Brain microvascular endothelial cell (primary cell): ENCODE measurements around the gene ABHD15.

Experiments used
- DNase-seq: peaks from one replicate; pipeline ENCODE4 v3.0.0-alpha.2; 2020
- H3K27ac ChIP-seq: fragments of 250-450 bp; sonication (Bioruptor Pico); 2 replicates; pipeline ENCODE4 v1.5.1; 2020; ENCODE audit warnings: mild to moderate bottlenecking, moderate library complexity
- H3K27me3 ChIP-seq: fragments of 250-450 bp; sonication (Bioruptor Pico); replicated peaks from 2 replicates; pipeline ENCODE4 v1.5.1; 2020; ENCODE audit warnings: mild to moderate bottlenecking
- H3K36me3 ChIP-seq: fragments of 250-450 bp; sonication (Bioruptor Pico); replicated peaks from 2 replicates; pipeline ENCODE4 v1.5.1; 2020; ENCODE audit warnings: mild to moderate bottlenecking
- H3K4me3 ChIP-seq: 2 replicates; pipeline ENCODE4 v1.5.1; 2011; ENCODE audit warnings: low read depth, mild to moderate bottlenecking, control low read depth, low read length, moderate library complexity
- in situ Hi-C: cut with HindIII; loops from 2 replicates; pipeline ENCODE4 v1.10.0; 2017; ENCODE audit warnings: low sequenced_read_pairs, low pct_ligation_motif_present
- TF ChIP-seq, protein P1 (sequence below): IDR thresholded peaks from 2 replicates; pipeline ENCODE4 v1.5.1; 2011; ENCODE audit warnings: low read depth, mild to moderate bottlenecking, moderate library complexity, low read length, control low read depth, inconsistent platforms; ENCODE audit errors: missing control alignments

ABHD15 gene

DNA sequence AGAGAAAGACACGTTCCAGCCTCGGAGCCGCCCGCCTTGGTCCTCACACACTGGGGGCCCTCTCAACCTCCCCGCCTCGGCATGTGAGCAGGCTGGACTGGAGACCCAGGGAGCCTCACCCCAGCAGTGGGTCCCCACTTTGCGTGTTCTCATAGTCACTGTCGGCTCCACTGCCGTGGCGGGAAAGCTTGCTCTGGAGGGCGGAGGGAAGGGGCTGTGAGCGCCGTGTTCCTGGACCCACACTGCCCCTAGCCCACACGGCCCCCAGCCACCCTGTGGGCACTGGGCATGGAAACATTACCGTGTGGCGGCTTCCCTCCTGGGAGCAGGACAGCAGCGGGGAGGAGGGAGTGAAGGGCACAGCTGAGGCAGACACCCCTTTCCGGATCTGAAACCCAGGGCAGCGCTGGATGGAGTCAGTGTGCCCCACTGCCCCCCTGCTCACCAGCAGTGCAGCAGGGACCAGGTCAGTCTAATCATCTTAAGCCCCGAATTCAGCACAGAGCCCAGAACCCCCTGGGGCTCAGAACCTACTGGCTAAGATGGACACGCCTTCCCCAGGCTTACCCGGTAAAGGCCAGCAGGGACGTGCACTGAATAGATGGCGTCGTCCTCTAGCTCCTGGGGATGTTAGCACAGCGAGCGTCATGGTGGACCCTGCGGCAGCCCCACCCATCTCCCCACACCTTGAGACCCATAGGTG, 8.8 kb upstream of the ABHD15 start:
- H3K27ac ChIP-seq, result no peak overlapping the region
- in situ Hi-C loops, result no loop called here
- TF ChIP-seq, protein P1, sequence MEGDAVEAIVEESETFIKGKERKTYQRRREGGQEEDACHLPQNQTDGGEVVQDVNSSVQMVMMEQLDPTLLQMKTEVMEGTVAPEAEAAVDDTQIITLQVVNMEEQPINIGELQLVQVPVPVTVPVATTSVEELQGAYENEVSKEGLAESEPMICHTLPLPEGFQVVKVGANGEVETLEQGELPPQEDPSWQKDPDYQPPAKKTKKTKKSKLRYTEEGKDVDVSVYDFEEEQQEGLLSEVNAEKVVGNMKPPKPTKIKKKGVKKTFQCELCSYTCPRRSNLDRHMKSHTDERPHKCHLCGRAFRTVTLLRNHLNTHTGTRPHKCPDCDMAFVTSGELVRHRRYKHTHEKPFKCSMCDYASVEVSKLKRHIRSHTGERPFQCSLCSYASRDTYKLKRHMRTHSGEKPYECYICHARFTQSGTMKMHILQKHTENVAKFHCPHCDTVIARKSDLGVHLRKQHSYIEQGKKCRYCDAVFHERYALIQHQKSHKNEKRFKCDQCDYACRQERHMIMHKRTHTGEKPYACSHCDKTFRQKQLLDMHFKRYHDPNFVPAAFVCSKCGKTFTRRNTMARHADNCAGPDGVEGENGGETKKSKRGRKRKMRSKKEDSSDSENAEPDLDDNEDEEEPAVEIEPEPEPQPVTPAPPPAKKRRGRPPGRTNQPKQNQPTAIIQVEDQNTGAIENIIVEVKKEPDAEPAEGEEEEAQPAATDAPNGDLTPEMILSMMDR, result no peak
- H3K36me3 ChIP-seq, result peaks cover 46% of the 10 kb centered on the region
- DNase-seq, result no peak
- no peaks in the 10 kb centered on the region for H3K27me3 ChIP-seq
- no peak overlapping the region for H3K4me3 ChIP-seq

DNA sequence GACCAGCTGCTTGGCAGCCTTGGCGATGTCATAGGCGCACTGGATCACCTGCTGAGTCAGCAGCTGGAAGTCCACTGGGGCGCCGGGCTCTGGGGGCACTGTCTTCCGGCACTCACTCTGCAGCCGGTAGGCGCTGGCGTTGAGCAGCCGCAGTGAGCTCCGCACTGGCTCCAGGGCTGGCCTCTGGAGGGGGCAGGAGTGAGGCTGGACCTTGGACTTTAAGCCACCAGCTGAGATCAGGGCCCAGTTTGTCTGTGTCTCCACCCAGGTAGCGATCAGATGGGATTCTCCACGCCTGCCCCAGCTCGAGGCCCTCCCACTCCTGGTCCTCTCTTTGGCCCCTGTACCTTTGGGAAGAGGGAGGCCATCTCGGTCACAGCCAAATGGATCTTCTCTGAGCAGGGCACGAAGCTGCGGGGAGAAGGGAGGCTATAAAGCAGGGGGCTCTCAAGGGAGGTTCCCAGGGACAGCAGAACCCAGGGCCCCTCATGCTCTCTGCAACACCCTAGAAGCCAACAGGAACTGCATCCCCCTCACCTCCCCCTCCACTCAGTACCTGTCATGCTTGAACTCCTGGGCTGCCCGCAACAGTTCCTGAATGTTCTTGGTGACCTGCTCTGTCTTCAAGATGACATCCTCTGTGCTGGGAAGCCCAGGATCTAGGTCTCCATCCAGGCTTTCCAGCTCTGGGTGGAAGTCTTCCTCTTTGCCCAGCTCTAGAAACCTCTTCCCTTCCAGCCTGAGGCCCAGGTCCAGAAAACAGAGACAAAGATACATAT, 8.1 kb upstream of the ABHD15 start:
- DNase-seq, result no peak
- Histone ChIP-seq H3K36me3 (peaks cover 46% of the 10 kb centered on the region), H3K4me3 (no peak overlapping the region), H3K27ac (no peak overlapping the region), H3K27me3 (no peaks in the 10 kb centered on the region)
- in situ Hi-C loops, result no loop called here
- TF ChIP-seq, protein P1, result no peak

DNA sequence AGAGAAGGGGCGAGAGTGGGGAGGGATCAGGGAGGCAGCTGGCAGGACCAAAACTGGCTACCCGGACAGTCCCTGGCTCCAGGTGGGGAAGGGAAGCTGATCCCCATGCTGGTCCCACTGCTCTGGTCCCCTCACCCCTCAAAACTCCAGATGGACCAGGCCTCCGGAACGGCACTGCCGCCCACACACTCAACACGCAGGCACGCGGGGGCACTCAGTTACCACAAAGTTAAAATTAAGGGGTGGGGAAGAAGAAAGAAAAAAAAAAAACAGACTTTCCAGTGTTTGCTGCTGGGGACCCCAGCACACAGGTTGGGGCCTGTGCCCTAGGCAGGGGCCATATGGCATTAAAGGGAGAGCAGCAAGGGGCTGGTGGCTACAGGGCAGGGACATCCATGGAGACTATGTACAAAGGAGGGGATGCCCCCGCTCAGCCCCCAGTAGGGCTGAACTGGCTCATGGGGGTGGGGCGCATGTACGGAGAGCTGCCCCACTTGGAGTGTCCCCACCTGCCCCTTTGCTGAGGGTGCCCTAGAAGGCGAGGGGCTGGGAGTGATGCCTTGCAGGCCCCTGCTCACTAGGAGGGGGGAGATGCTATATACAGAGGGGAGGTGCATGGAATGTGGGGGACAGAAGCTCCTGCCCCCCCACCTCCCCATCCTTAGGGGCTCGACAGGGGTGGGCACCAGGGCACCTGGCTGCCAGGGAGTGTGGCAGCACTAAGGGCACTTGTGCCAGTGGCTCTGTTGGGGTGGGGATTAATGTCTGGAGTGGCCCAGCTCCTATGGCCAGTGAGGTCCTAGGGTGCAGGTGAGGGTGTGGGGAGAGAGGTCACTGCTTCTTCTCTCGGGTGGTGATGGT, 7.3 kb upstream of the ABHD15 start:
- in situ Hi-C loops, result no loop called here
- TF ChIP-seq, protein P1, result no peak
- H3K4me3 ChIP-seq, result no peak overlapping the region
- no peak overlapping the region for H3K27ac ChIP-seq
- peaks cover 46% of the 10 kb centered on the region for H3K36me3 ChIP-seq
- DNase-seq, result no peak
- H3K27me3 ChIP-seq, result no peaks in the 10 kb centered on the region

DNA sequence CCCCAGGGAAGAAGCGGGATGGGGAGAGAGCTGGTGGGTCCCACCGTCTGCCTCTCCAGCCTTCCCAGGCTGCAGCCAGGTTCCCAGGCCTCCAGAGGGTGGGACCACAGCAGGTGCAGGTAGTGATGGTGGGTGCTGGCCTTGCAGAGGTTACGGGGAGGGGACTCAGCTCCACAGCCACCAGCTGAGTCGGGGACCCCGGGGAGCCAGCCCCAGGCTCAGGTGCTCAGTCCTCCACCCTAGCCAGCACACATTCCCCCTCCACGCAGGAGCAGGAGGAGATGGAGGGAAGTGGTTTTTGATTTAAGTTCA, 6.7 kb upstream of the ABHD15 start:
- peaks cover 46% of the 10 kb centered on the region for H3K36me3 ChIP-seq
- H3K27me3 ChIP-seq, result no peaks in the 10 kb centered on the region
- DNase-seq, result no peak
- no peak overlapping the region for H3K4me3 ChIP-seq
- TF ChIP-seq, protein P1, result no peak
- in situ Hi-C loops, result no loop called here
- no peak overlapping the region for H3K27ac ChIP-seq

DNA sequence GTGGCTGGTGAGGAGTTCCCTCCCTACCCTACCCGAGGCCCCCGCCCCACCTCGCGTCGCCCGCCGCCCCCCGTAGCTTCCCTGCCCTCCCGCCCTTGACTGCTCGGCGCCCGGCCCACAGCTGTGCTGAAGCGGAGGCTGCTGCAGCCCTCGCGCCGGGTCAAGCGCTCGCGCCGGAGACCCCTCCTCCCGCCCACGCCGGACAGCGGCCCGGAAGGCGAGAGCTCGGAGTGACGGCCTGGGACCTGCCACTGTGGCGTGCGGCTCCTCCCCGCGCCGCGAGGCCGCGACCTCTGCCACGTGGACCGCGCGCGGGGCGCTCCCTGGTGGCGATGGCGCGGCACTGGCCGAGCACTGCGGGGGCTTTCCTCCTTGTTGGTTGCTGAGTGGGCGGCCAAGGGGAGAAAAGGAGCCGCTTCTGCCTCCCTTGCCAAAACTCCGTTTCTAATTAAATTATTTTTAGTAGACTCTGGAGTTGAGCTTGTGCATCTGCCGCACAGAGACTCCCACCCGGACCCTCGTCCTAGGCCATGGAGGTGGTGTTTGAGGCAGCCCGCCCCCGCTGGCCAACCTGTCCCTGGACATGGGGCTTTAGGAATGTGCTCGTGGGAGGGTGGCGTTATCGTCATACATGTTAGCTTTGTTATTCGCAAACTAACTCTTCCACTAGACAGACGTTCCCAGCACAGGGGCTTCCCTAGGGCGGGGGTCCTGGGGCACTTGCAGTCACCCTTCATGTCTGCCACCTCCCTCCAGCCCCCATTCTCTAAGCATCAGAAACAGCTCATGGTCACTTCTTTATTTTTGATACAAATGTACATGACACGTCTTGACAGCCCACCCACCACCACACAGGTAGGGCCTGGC, 6.1 kb upstream of the ABHD15 start:
- in situ Hi-C loops, result no loop called here
- H3K27me3 ChIP-seq, result no peaks in the 10 kb centered on the region
- TF ChIP-seq, protein P1, result peak; percentile 66
- H3K4me3 ChIP-seq, result peak overlapping the region; percentile 27
- DNase-seq, result no peak
- no peak overlapping the region for H3K27ac ChIP-seq
- H3K36me3 ChIP-seq, result peaks cover 40% of the 10 kb centered on the region
